Measurements from ENCODE around the gene SAMD13. TPM values are rescaled to one million over a fixed set of nuclear protein-coding genes. Genes with fewer than 3 reads are reported as not detected.

The SAMD13 gene
- total RNA-seq, 1 experiment from 2014 or later, result 0.59 TPM

GRCh38 chr1:84352298-84353106 is 51.0 kb downstream of the SAMD13 start:
- no TSS peak for BruUV-seq (replicated peaks)
- CTCF ChIA-PET, result no interaction called here
- no peak for TF ChIP-seq CTCF (IDR thresholded peaks at IDR 0.05; ENCODE audit: insufficient read depth in 1 of 2, low read depth in 1 of 2, low read length in 1 of 2, severe bottlenecking in 1 of 2, unreplicated experiment in 1 of 2)
- Histone ChIP-seq H3K4me1 (no peaks in the 10 kb centered on the region), H3K27me3 (replicated peaks; ENCODE audit: control insufficient read depth, insufficient read depth, low read length) (no peaks in the 10 kb centered on the region), H3K36me3 (ENCODE audit: control insufficient read depth, insufficient read depth, low read length) (no peaks in the 10 kb centered on the region), H3K9me3 (no peaks in the 10 kb centered on the region), H3K4me3 (ENCODE audit: low read depth, low read length) (no peak overlapping the region)
- Mint-ChIP-seq H3K27me3 (ENCODE audit: insufficient read depth, unreplicated experiment) (no peaks in the 10 kb centered on the region), H3K27ac (ENCODE audit: unreplicated experiment) (no peak overlapping the region), H3K4me1 (ENCODE audit: low read depth, unreplicated experiment) (no peaks in the 10 kb centered on the region), H3K36me3 (ENCODE audit: insufficient read depth, unreplicated experiment) (no peaks in the 10 kb centered on the region), H3K4me3 (ENCODE audit: unreplicated experiment) (no peak overlapping the region), H3K9me3 (ENCODE audit: unreplicated experiment) (no peaks in the 10 kb centered on the region)
- intact Hi-C loops (cut with micrococcal nuclease; ENCODE audit: unreplicated experiment), result no loop called here
- no peak for DNase-seq
- POLR2A ChIA-PET, result no interaction called here

GRCh38 chr1:84353695-84354094 is 52.2 kb downstream of the SAMD13 start:
- Mint-ChIP-seq H3K9me3 (ENCODE audit: unreplicated experiment) (no peaks in the 10 kb centered on the region), H3K36me3 (ENCODE audit: insufficient read depth, unreplicated experiment) (no peaks in the 10 kb centered on the region), H3K27ac (ENCODE audit: unreplicated experiment) (no peak overlapping the region), H3K4me3 (ENCODE audit: unreplicated experiment) (no peak overlapping the region), H3K4me1 (ENCODE audit: low read depth, unreplicated experiment) (no peaks in the 10 kb centered on the region), H3K27me3 (ENCODE audit: insufficient read depth, unreplicated experiment) (no peaks in the 10 kb centered on the region)
- POLR2A ChIA-PET, result no interaction called here
- no peak for DNase-seq
- Histone ChIP-seq H3K36me3 (ENCODE audit: control insufficient read depth, insufficient read depth, low read length) (no peaks in the 10 kb centered on the region), H3K27me3 (replicated peaks; ENCODE audit: control insufficient read depth, insufficient read depth, low read length) (no peaks in the 10 kb centered on the region), H3K4me1 (no peaks in the 10 kb centered on the region), H3K4me3 (ENCODE audit: low read depth, low read length) (no peak overlapping the region), H3K9me3 (no peaks in the 10 kb centered on the region)
- CTCF ChIA-PET, result no interaction called here
- TF ChIP-seq CTCF (IDR thresholded peaks at IDR 0.05; ENCODE audit: insufficient read depth in 1 of 2, low read depth in 1 of 2, low read length in 1 of 2, severe bottlenecking in 1 of 2, unreplicated experiment in 1 of 2), result no peak
- intact Hi-C loops (cut with micrococcal nuclease; ENCODE audit: unreplicated experiment), result no loop called here
- BruUV-seq (replicated peaks), result no TSS peak

- Mint-ChIP-seq H3K36me3 (ENCODE audit: insufficient read depth, unreplicated experiment) (no peaks in the 10 kb centered on the region), H3K4me1 (ENCODE audit: low read depth, unreplicated experiment) (no peaks in the 10 kb centered on the region), H3K27ac (ENCODE audit: unreplicated experiment) (no peak overlapping the region), H3K9me3 (ENCODE audit: unreplicated experiment) (no peaks in the 10 kb centered on the region), H3K4me3 (ENCODE audit: unreplicated experiment) (no peak overlapping the region), H3K27me3 (ENCODE audit: insufficient read depth, unreplicated experiment) (no peaks in the 10 kb centered on the region)
- ChIA-PET CTCF (no interaction called here), POLR2A (no interaction called here)
- no peaks in the 10 kb centered on the region for H3K4me1 ChIP-seq
- H3K9me3 ChIP-seq, result no peaks in the 10 kb centered on the region
- intact Hi-C loops (cut with micrococcal nuclease; ENCODE audit: unreplicated experiment), result no loop called here
- no peaks in the 10 kb centered on the region for H3K27me3 ChIP-seq (replicated peaks; ENCODE audit: control insufficient read depth, insufficient read depth, low read length)
- H3K4me3 ChIP-seq (ENCODE audit: low read depth, low read length), result no peak overlapping the region
- no TSS peak for BruUV-seq (replicated peaks)
- no peak for DNase-seq
- H3K36me3 ChIP-seq (ENCODE audit: control insufficient read depth, insufficient read depth, low read length), result no peaks in the 10 kb centered on the region
- TF ChIP-seq CTCF (IDR thresholded peaks at IDR 0.05; ENCODE audit: insufficient read depth in 1 of 2, low read depth in 1 of 2, low read length in 1 of 2, severe bottlenecking in 1 of 2, unreplicated experiment in 1 of 2), result no peak
Measured at GRCh38 chr1:84355556-84355955, 54.0 kb downstream of the SAMD13 start.
